Activated B cell treated with CpG ODN at 0.5 μM for 24 hours (primary cell): ENCODE results near the gene C12orf75. TPM values are rescaled to one million over a fixed set of nuclear protein-coding genes. Genes with fewer than 3 reads are reported as not detected.
"Not testable (repeated sequence)": the region's sequence is repeated elsewhere in the genome, so short reads cannot be mapped to it uniquely, and the experiment has no call there.

Experiments
- ATAC-seq: fragments of 200-7000 bp; cut with Tn5 transposase; one replicate; pipeline ENCODE4 v1.10.0; 2021; ENCODE audit warnings: low read depth, mild to moderate bottlenecking, moderate library complexity
- CTCF ChIA-PET: fragments of 350-600 bp; sonication (Branson Sonifier 250); formaldehyde crosslinking; loops from one replicate; lab custom pipeline; 2021; ENCODE audit warnings: antibody characterized with exemption; lab: Charles Lee
- POLR2A ChIA-PET: fragments of 350-600 bp; sonication (Branson Sonifier 250); formaldehyde crosslinking; loops from one replicate; lab custom pipeline; 2021; ENCODE audit warnings: antibody characterized with exemption; lab: Charles Lee
- DNase-seq: peaks from one replicate; pipeline ENCODE4 v3.0.0; 2022
- H3K27ac Mint-ChIP-seq: one replicate; pipeline ENCODE4 v1.8.0; 2020; ENCODE audit warnings: mixed read lengths
- H3K27me3 Mint-ChIP-seq: one replicate; pipeline ENCODE4 v1.8.0; 2021; ENCODE audit warnings: mixed read lengths
- H3K36me3 Mint-ChIP-seq: one replicate; pipeline ENCODE4 v1.8.0; 2021; ENCODE audit warnings: low read depth, mixed read lengths
- H3K4me1 Mint-ChIP-seq: one replicate; pipeline ENCODE4 v1.8.0; 2021; ENCODE audit warnings: mixed read lengths
- H3K4me3 Mint-ChIP-seq: one replicate; pipeline ENCODE4 v1.8.0; 2020; ENCODE audit warnings: mild to moderate bottlenecking, mixed read lengths
- H3K9me3 Mint-ChIP-seq: one replicate; pipeline ENCODE4 v1.8.0; 2020; ENCODE audit warnings: mixed read lengths
- CTCF ChIP-seq: fragments of 200-600 bp; IDR thresholded peaks from one replicate; pipeline ENCODE4 v1.8.0; 2022; ENCODE audit warnings: antibody characterized with exemption, mild to moderate bottlenecking
- intact Hi-C: fragments of 100-400 bp; cut with micrococcal nuclease; formaldehyde crosslinking; loops from one replicate; pipeline ENCODE4 v1.15.1; 2024
- total RNA-seq: library from RNA; stranded (reverse); gene quantifications from 2 replicates; pipeline ENCODE4 v1.2.3, GENCODE V29; 2022

C12orf75 gene
- total RNA-seq, 1 donor from 2014 or later = 37.1 TPM

GRCh38 chr12:105403095-105403494 is 72.6 kb downstream of the C12orf75 start:
- Mint-ChIP-seq H3K36me3 (peaks cover 4% of the 10 kb centered on the region), H3K27me3 (no peaks in the 10 kb centered on the region), H3K27ac (no peak overlapping the region), H3K4me3 (no peak overlapping the region), H3K4me1 (no peaks in the 10 kb centered on the region), H3K9me3 (peaks cover 10% of the 10 kb centered on the region)
- TF ChIP-seq CTCF = no peak
- intact Hi-C loops = no loop called here
- CTCF ChIA-PET = no interaction called here
- ATAC-seq (no peak), DNase-seq (no peak)
- POLR2A ChIA-PET = no interaction called here

- H3K4me3 Mint-ChIP-seq, CTCF ChIA-PET, H3K27ac Mint-ChIP-seq, H3K4me1 Mint-ChIP-seq, H3K36me3 Mint-ChIP-seq, H3K27me3 Mint-ChIP-seq, DNase-seq, intact Hi-C loops, ATAC-seq, POLR2A ChIA-PET, H3K9me3 Mint-ChIP-seq: not testable (repeated sequence)
These were observed 73.6 kb downstream of the C12orf75 start for GRCh38 chr12:105404134-105404533.

GRCh38 chr12:105406497-105406896 is 76.0 kb downstream of the C12orf75 start:
- ATAC-seq (no peak), DNase-seq (no peak)
- Mint-ChIP-seq H3K4me1 (peaks cover 7% of the 10 kb centered on the region), H3K27me3 (no peaks in the 10 kb centered on the region), H3K36me3 (no peaks in the 10 kb centered on the region), H3K9me3 (no peaks in the 10 kb centered on the region), H3K27ac (no peak overlapping the region), H3K4me3 (no peak overlapping the region)
- CTCF ChIA-PET = no interaction called here
- intact Hi-C loops = no loop called here
- no peak for TF ChIP-seq CTCF
- POLR2A ChIA-PET = no interaction called here

- H3K27ac Mint-ChIP-seq = no peak overlapping the region
- POLR2A ChIA-PET = no interaction called here
- peaks cover 7% of the 10 kb centered on the region for H3K4me1 Mint-ChIP-seq
- H3K9me3 Mint-ChIP-seq = no peaks in the 10 kb centered on the region
- no peaks in the 10 kb centered on the region for H3K36me3 Mint-ChIP-seq
- CTCF ChIA-PET = no interaction called here
- TF ChIP-seq CTCF = no peak
- no peaks in the 10 kb centered on the region for H3K27me3 Mint-ChIP-seq
- intact Hi-C loops = no loop called here
- ATAC-seq (no peak), DNase-seq (no peak)
- H3K4me3 Mint-ChIP-seq = no peak overlapping the region
These were observed 78.8 kb downstream of the C12orf75 start for GRCh38 chr12:105409279-105409678.

GRCh38 chr12:105409801-105410471 is 79.4 kb downstream of the C12orf75 start:
- Mint-ChIP-seq H3K9me3 (no peaks in the 10 kb centered on the region), H3K27me3 (no peaks in the 10 kb centered on the region), H3K4me1 (peaks cover 7% of the 10 kb centered on the region), H3K36me3 (no peaks in the 10 kb centered on the region), H3K4me3 (no peak overlapping the region), H3K27ac (no peak overlapping the region)
- ChIA-PET CTCF (no interaction called here), POLR2A (no interaction called here)
- intact Hi-C loops = no loop called here
- no peak for ATAC-seq
- no peak for TF ChIP-seq CTCF
- no peak for DNase-seq
